Measurements from ENCODE around the gene EPAS1.

Gene EPAS1

GRCh38 chr2:46257476-46257875 is 39.7 kb upstream of the EPAS1 start:
- DNase-seq (ENCODE audit: low read depth): peak; percentile 53
- TF ChIP-seq CTCF (IDR thresholded peaks at IDR 0.05; ENCODE audit: insufficient read depth, low read depth, low read length, missing control alignments): no peak
- no peak overlapping the region for H3K4me3 ChIP-seq (ENCODE audit: low read length)

- DNase-seq (ENCODE audit: low read depth): no peak
- TF ChIP-seq CTCF (IDR thresholded peaks at IDR 0.05; ENCODE audit: insufficient read depth, low read depth, low read length, missing control alignments): no peak
- no peak overlapping the region for H3K4me3 ChIP-seq (ENCODE audit: low read length)
These were observed 39.2 kb upstream of the EPAS1 start for GRCh38 chr2:46257980-46258379.

- no peak overlapping the region for H3K4me3 ChIP-seq (ENCODE audit: low read length)
- DNase-seq (ENCODE audit: low read depth): no peak
- no peak for TF ChIP-seq CTCF (IDR thresholded peaks at IDR 0.05; ENCODE audit: insufficient read depth, low read depth, low read length, missing control alignments)
These were observed 38.0 kb upstream of the EPAS1 start for GRCh38 chr2:46258937-46259776.

GRCh38 chr2:46259777-46260168 is 37.4 kb upstream of the EPAS1 start:
- no peak for DNase-seq (ENCODE audit: low read depth)
- no peak for TF ChIP-seq CTCF (IDR thresholded peaks at IDR 0.05; ENCODE audit: insufficient read depth, low read depth, low read length, missing control alignments)
- no peak overlapping the region for H3K4me3 ChIP-seq (ENCODE audit: low read length)

GRCh38 chr2:46260305-46260704 is 36.9 kb upstream of the EPAS1 start:
- TF ChIP-seq CTCF (IDR thresholded peaks at IDR 0.05; ENCODE audit: insufficient read depth, low read depth, low read length, missing control alignments): no peak
- DNase-seq (ENCODE audit: low read depth): no peak
- H3K4me3 ChIP-seq (ENCODE audit: low read length): no peak overlapping the region

GRCh38 chr2:46262248-46262938 is 34.8 kb upstream of the EPAS1 start:
- no peak for TF ChIP-seq CTCF (IDR thresholded peaks at IDR 0.05; ENCODE audit: insufficient read depth, low read depth, low read length, missing control alignments)
- H3K4me3 ChIP-seq (ENCODE audit: low read length): no peak overlapping the region
- DNase-seq (ENCODE audit: low read depth): no peak

Measured in epithelial cell of esophagus (primary cell).